Astrocyte (in vitro differentiated cells and primary cell): ENCODE measurements around the gene CDC25A. TPM values are rescaled to one million over a fixed set of nuclear protein-coding genes. Genes with fewer than 3 reads are reported as not detected.

Experiments used
- DNase-seq: peaks from one replicate; pipeline ENCODE4 v3.0.0-alpha.2; 2010; ENCODE audit warnings: low read depth
- FAIRE-seq: peaks from 2 replicates; lab custom pipeline; 2011; peaks lifted over from hg19 to GRCh38; lab: Jason Lieb, UNC
- H2AFZ ChIP-seq: 2 replicates; pipeline ENCODE4 v1.6.0; 2012; ENCODE audit warnings: low read depth, low read length, inconsistent platforms
- H3K27ac ChIP-seq: 2 replicates; pipeline ENCODE4 v1.5.1; 2011; ENCODE audit warnings: low read depth, low read length, inconsistent platforms
- H3K27me3 ChIP-seq: 2 replicates; pipeline ENCODE4 v1.6.0; 2011; ENCODE audit warnings: low read length, inconsistent platforms; ENCODE audit not compliant: insufficient read depth
- H3K36me3 ChIP-seq: 2 replicates; pipeline ENCODE4 v1.5.1; 2011; ENCODE audit warnings: low read length, inconsistent platforms; ENCODE audit not compliant: insufficient read depth
- H3K4me1 ChIP-seq: 2 replicates; pipeline ENCODE4 v1.5.1; 2011; ENCODE audit warnings: low read length, inconsistent platforms; ENCODE audit not compliant: insufficient read depth
- H3K4me2 ChIP-seq: 2 replicates; pipeline ENCODE4 v1.6.0; 2012; ENCODE audit warnings: low read length, inconsistent platforms
- H3K4me3 ChIP-seq: 2 replicates; pipeline ENCODE4 v1.5.1; 2011; ENCODE audit warnings: low read depth, mild to moderate bottlenecking, low read length, inconsistent platforms; ENCODE audit not compliant: insufficient read depth
- H3K79me2 ChIP-seq: 2 replicates; pipeline ENCODE4 v1.6.0; 2012; ENCODE audit warnings: mild to moderate bottlenecking, low read length, inconsistent platforms; ENCODE audit not compliant: insufficient read depth
- H3K9ac ChIP-seq: 2 replicates; pipeline ENCODE4 v1.6.0; 2012; ENCODE audit warnings: mild to moderate bottlenecking, low read length, inconsistent platforms
- H3K9me3 ChIP-seq: 2 replicates; pipeline ENCODE4 v1.5.1; 2012; ENCODE audit warnings: low read depth, mild to moderate bottlenecking, low read length, inconsistent platforms; ENCODE audit not compliant: insufficient read depth
- H4K20me1 ChIP-seq: 2 replicates; pipeline ENCODE4 v1.6.0; 2012; ENCODE audit warnings: low read length, inconsistent platforms; ENCODE audit not compliant: insufficient read depth
- H3K27ac Mint-ChIP-seq: one replicate; pipeline ENCODE4 v1.8.0; 2021; ENCODE audit warnings: mild to moderate bottlenecking, mixed read lengths; ENCODE audit not compliant: unreplicated experiment
- H3K27me3 Mint-ChIP-seq: one replicate; pipeline ENCODE4 v1.8.0; 2021; ENCODE audit warnings: low read depth, mixed read lengths; ENCODE audit not compliant: unreplicated experiment
- H3K36me3 Mint-ChIP-seq: one replicate; pipeline ENCODE4 v1.8.0; 2021; ENCODE audit warnings: low read depth, mixed read lengths; ENCODE audit not compliant: unreplicated experiment
- H3K4me1 Mint-ChIP-seq: one replicate; pipeline ENCODE4 v1.8.0; 2021; ENCODE audit warnings: low read depth, mixed read lengths; ENCODE audit not compliant: unreplicated experiment
- H3K4me3 Mint-ChIP-seq: one replicate; pipeline ENCODE4 v1.8.0; 2021; ENCODE audit warnings: mild to moderate bottlenecking, moderate library complexity, mixed read lengths; ENCODE audit not compliant: unreplicated experiment
- H3K9me3 Mint-ChIP-seq: one replicate; pipeline ENCODE4 v1.8.0; 2021; ENCODE audit warnings: mild to moderate bottlenecking, mixed read lengths; ENCODE audit not compliant: unreplicated experiment
- EZH2 ChIP-seq: IDR thresholded peaks from 2 replicates; pipeline ENCODE4 v1.6.1; 2012; ENCODE audit warnings: mild to moderate bottlenecking, low read length, inconsistent platforms; ENCODE audit not compliant: insufficient read depth
- total RNA-seq: library from RNA; stranded (reverse); gene quantifications from 2 replicates; pipeline ENCODE4 v1.2.1, GENCODE V29; 2021
- TF ChIP-seq, protein P1 (sequence below): IDR thresholded peaks from 2 replicates; pipeline ENCODE4 v1.5.1; 2011; ENCODE audit warnings: low read depth, mild to moderate bottlenecking, inconsistent platforms, low read length, moderate library complexity; ENCODE audit not compliant: insufficient read depth

CDC25A gene
- total RNA-seq, 1 donor from 2014 or later = 5.1 TPM

DNA sequence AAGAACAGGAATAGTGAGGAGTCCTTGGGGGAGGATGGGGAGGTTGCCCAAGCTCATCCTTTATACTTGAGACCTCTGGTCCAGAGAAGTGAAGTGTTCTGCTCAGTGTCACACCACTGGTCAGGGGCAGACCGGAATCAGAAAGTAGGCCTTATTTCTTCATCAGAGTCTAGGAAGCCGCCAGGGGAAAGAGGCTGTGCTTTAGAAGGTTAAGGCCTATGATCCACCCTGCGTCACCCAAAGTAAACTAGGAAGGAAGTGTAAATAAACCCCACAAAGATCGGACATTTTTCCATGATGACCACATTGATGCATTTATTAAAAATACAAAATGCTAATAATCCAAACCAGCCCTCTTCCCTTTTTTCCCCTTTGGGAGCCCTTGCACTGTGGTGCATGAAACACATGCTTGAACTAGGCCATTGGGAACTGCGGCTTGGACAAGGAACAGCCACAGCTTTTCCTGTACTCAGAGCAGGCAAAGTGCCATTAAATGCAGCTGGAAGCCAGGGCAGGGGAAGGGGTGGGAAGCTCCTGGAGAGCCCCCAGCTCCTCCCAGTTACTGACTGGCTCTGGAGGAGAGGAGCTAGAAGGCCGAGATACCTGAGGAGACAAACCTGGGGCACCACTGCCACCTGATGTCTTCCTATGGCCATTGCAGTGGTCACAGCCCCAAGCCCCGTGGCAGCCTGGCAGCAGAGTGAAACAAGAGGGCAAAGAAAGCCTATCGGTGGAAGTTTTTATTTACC, 37.0 kb downstream of the CDC25A start:
- Mint-ChIP-seq H3K4me3 (no peak overlapping the region), H3K9me3 (no peaks in the 10 kb centered on the region), H3K36me3 (no peaks in the 10 kb centered on the region), H3K4me1 (peaks cover 3% of the 10 kb centered on the region), H3K27me3 (no peaks in the 10 kb centered on the region), H3K27ac (peak overlapping the region; percentile 36)
- Histone ChIP-seq H3K27ac (no peak overlapping the region), H3K36me3 (no peaks in the 10 kb centered on the region), H4K20me1 (peaks cover 6% of the 10 kb centered on the region), H3K79me2 (no peaks in the 10 kb centered on the region), H3K27me3 (no peaks in the 10 kb centered on the region), H3K4me1 (peaks cover 12% of the 10 kb centered on the region), H3K4me2 (no peak overlapping the region), H2AFZ (peak overlapping the region; percentile 48), H3K4me3 (no peak overlapping the region), H3K9ac (no peak overlapping the region), H3K9me3 (no peaks in the 10 kb centered on the region)
- DNase-seq = peak; percentile 63
- FAIRE-seq = no peak
- no peak for TF ChIP-seq EZH2
- TF ChIP-seq, protein P1, sequence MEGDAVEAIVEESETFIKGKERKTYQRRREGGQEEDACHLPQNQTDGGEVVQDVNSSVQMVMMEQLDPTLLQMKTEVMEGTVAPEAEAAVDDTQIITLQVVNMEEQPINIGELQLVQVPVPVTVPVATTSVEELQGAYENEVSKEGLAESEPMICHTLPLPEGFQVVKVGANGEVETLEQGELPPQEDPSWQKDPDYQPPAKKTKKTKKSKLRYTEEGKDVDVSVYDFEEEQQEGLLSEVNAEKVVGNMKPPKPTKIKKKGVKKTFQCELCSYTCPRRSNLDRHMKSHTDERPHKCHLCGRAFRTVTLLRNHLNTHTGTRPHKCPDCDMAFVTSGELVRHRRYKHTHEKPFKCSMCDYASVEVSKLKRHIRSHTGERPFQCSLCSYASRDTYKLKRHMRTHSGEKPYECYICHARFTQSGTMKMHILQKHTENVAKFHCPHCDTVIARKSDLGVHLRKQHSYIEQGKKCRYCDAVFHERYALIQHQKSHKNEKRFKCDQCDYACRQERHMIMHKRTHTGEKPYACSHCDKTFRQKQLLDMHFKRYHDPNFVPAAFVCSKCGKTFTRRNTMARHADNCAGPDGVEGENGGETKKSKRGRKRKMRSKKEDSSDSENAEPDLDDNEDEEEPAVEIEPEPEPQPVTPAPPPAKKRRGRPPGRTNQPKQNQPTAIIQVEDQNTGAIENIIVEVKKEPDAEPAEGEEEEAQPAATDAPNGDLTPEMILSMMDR = peak; percentile 88

DNA sequence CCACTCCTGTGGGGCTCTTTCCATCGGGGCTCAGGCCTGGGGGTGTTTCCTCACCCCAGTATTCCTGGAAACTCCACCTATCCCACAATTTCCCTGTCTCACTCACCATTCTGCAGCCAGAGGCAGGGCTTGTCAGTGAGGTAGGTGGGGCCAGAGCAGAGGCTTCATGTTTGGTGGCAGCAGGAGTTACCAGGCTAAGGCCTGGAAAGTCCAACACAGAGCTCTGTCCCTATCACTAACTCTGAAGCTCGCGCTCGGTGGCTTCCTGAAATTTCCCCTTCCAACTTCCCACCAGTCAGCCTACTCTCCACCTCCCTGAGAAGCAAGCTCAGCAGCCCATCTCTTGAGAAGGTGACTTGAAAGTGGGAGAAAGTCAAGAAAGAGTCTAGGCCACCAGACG, 44.2 kb downstream of the CDC25A start:
- no peak overlapping the region for H3K4me3 ChIP-seq
- H4K20me1 ChIP-seq = no peaks in the 10 kb centered on the region
- Mint-ChIP-seq H3K27me3 (peaks cover 7% of the 10 kb centered on the region), H3K4me1 (peaks cover 3% of the 10 kb centered on the region), H3K4me3 (no peak overlapping the region), H3K36me3 (peaks cover 2% of the 10 kb centered on the region), H3K27ac (no peak overlapping the region), H3K9me3 (peaks cover 4% of the 10 kb centered on the region)
- FAIRE-seq = no peak
- no peaks in the 10 kb centered on the region for H3K9me3 ChIP-seq
- DNase-seq = no peak
- no peaks in the 10 kb centered on the region for H3K4me1 ChIP-seq
- no peak overlapping the region for H2AFZ ChIP-seq
- H3K27ac ChIP-seq = no peak overlapping the region
- TF ChIP-seq, protein P1 = no peak
- no peak for TF ChIP-seq EZH2
- no peaks in the 10 kb centered on the region for H3K27me3 ChIP-seq
- no peak overlapping the region for H3K4me2 ChIP-seq
- H3K36me3 ChIP-seq = no peaks in the 10 kb centered on the region
- H3K79me2 ChIP-seq = no peaks in the 10 kb centered on the region
- H3K9ac ChIP-seq = no peak overlapping the region

DNA sequence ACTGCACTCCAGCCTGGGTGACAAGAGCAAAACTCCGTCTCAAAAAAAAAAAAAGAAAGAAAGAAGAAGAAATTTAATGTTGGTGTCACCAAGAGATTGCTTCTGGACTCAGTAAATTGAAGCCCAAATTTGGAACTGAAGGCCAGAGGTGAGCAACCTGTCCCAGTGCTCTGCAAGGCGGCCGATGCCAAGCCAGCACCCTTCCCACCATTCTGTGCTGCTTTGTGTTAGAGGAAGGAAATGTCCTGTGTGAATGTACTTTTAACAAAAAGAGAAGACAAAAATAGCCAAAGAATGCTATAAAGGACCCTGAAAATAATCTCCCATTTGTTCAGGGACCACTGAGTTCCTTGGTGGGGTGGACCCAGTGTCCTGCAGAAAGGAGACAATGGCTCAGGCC, 44.6 kb downstream of the CDC25A start:
- no peak for FAIRE-seq
- peaks cover 2% of the 10 kb centered on the region for H3K36me3 Mint-ChIP-seq
- H3K4me1 Mint-ChIP-seq = peaks cover 3% of the 10 kb centered on the region
- peaks cover 4% of the 10 kb centered on the region for H3K9me3 Mint-ChIP-seq
- no peak overlapping the region for H3K4me3 Mint-ChIP-seq
- H2AFZ ChIP-seq = no peak overlapping the region
- H3K27me3 Mint-ChIP-seq = peaks cover 7% of the 10 kb centered on the region
- TF ChIP-seq, protein P1 = no peak
- TF ChIP-seq EZH2 = no peak
- H3K4me3 ChIP-seq = no peak overlapping the region
- no peaks in the 10 kb centered on the region for H4K20me1 ChIP-seq
- no peak for DNase-seq
- no peaks in the 10 kb centered on the region for H3K79me2 ChIP-seq
- no peak overlapping the region for H3K27ac ChIP-seq
- no peaks in the 10 kb centered on the region for H3K36me3 ChIP-seq
- H3K27me3 ChIP-seq = no peaks in the 10 kb centered on the region
- H3K9ac ChIP-seq = no peak overlapping the region
- no peak overlapping the region for H3K4me2 ChIP-seq
- H3K4me1 ChIP-seq = no peaks in the 10 kb centered on the region
- no peak overlapping the region for H3K27ac Mint-ChIP-seq
- no peaks in the 10 kb centered on the region for H3K9me3 ChIP-seq
